HG03558 (cell line): ENCODE data around the gene HADHA.

ENCODE experiments used
- ATAC-seq: cut with Tn5 transposase; IDR thresholded peaks from one replicate; pipeline ENCODE4 v1.9.1; 2021; ENCODE audit warnings: moderate number of reproducible peaks; ENCODE audit not compliant: unreplicated experiment; ENCODE audit errors: extremely low read depth

Gene HADHA

GRCh38 chr2:26246818-26247217, 2.4 kb upstream of the HADHA start:
- no peak for ATAC-seq

DNA sequence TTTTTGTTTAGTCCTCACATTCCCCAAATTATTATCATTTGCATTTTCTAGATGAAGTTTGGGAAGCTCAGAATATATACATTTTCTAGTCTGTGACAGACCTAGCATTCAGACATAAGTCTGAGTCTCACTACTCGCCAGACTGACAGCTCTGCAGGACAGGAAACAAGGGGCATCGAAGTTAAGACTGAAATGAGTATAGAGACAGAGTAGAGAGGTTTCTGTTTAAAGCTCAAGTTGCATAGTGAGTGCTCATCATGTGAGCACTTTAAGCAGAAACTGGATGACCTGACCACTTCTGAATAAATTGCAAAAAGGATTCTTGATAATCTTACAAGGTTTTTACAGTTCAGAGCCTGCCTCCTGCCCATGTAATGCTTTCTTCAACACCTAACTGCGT, 1.4 kb upstream of the HADHA start:
- no peak for ATAC-seq

- ATAC-seq, result no peak
These were observed 850 bp upstream of the HADHA start for GRCh38 chr2:26245231-26245732.

GRCh38 chr2:26243470-26244308, 743 bp downstream of the HADHA start:
- ATAC-seq, result no peak

- ATAC-seq, result no peak
These were observed 2.5 kb downstream of the HADHA start for GRCh38 chr2:26241928-26242436.

DNA sequence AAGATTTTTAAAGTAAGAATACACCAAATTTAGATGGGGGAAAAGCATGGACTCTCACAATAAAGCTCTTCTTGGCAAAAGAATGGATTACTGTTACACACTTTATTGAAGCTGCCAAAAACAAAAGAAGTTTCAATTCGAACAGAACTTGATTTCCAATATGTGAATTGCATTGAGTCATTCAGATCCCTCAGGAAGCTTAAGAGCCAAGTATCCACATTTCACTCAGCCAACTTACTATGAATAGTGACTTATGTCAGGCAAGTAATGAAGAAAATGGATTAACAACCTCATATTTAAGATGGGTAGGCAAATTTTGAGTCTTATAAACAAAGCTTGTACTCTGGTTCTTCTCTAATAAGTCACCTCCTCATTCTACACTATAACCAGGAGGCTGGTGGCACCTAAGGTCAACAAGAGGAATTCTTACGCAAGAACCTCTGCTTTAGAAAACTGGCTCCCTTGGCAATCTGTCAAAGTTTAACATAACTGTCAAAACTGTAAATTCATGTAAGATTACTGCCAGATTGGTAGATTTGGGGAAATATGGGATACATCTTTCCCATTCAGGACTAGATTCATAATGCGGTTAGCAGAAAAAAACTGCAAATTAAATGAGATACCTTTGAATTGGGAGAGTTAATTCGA, 6.0 kb downstream of the HADHA start:
- ATAC-seq, result no peak

- ATAC-seq, result no peak
These were observed 6.6 kb downstream of the HADHA start for GRCh38 chr2:26237868-26238267.

GRCh38 chr2:26235089-26235488, 9.3 kb downstream of the HADHA start:
- no peak for ATAC-seq

- ATAC-seq, result no peak
These were observed 13.6 kb downstream of the HADHA start for GRCh38 chr2:26230806-26231205.

DNA sequence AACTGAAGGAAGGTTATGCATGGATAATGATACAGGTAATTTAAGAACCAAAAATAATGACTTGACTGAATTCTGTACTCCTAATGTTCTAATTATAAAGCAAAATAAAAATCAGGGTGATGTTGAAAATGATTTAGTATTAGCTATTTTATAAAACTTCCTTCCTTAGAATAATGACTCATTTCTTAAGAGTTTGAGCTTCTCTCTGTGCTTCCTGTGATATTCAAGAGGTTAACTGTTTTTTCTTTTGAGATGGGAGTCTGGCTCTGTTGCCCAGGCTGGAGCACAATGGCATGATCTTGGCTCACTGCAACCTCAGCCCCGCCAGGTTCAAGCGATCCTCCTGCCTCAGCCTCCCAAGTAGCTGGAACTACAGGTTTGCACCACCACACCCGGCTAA, 14.8 kb downstream of the HADHA start:
- no peak for ATAC-seq

- ATAC-seq, result no peak
These were observed 20.3 kb downstream of the HADHA start for GRCh38 chr2:26224095-26224494.

- ATAC-seq, result no peak
These were observed 21.4 kb downstream of the HADHA start for GRCh38 chr2:26223018-26223417.

DNA sequence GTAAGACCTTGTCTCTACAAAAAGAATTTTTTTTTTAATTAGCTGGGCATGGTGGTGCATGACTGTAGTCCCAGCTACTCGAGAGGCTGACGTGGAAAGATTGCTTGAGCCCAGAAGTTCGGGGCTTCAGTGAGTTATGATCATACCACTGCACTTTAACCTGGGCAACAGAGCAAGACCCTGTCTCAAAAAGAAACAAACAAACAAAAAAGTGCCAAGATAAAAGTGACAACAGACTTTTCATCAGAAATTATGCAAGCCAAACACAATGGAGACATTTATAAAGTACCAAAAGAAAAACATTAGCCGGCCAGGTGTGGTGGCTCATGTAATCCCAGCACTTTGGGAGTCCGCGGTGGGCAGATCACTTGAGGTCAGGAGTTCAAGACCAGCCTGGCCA, 26.7 kb downstream of the HADHA start:
- ATAC-seq, result no peak

GRCh38 chr2:26216587-26216986, 27.8 kb downstream of the HADHA start:
- ATAC-seq, result no peak

- no peak for ATAC-seq
These were observed 28.6 kb downstream of the HADHA start for GRCh38 chr2:26215833-26216232.

GRCh38 chr2:26214759-26215158, 29.7 kb downstream of the HADHA start:
- ATAC-seq, result no peak

DNA sequence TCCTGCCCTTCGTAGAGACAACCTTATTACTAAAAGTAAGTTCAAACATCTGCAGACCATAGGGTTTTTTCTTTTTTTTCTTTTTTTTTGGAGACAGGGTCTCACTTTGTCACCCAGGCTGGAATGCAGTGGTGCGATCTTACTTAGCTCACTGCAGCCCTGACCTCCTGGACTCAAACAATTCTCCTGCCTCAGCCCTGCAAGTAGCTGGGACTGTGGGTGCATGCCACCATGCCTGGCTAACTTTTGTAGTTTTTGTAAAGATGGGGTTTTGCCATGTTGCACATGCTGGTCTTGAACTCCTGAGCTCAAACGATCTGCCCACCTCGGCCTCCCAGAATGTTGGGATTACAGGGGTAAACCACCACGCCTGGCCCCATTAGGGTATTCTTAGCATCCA, 32.4 kb downstream of the HADHA start:
- ATAC-seq, result no peak

- no peak for ATAC-seq
These were observed 40.5 kb downstream of the HADHA start for GRCh38 chr2:26203906-26204305.

GRCh38 chr2:26202981-26203490, 41.4 kb downstream of the HADHA start:
- ATAC-seq, result no peak

- ATAC-seq, result no peak
These were observed 46.9 kb downstream of the HADHA start for GRCh38 chr2:26197516-26197915.

GRCh38 chr2:26196683-26197418, 47.6 kb downstream of the HADHA start:
- no peak for ATAC-seq
